Measurements from ENCODE around the gene VSX1. TPM values are rescaled to one million over a fixed set of nuclear protein-coding genes. Genes with fewer than 3 reads are reported as not detected.

Gene VSX1
- not detected in 2 replicates for polyA plus RNA-seq
- polyA minus RNA-seq, result not detected in 2 replicates

GRCh38 chr20:25081730-25082497, at the start of gene VSX1:
VSX1 (minus strand) TSS chr20:25082141; CDS start chr20:25082096, 45 bp downstream.
- H4K20me1 ChIP-seq (ENCODE audit: insufficient read depth), result no peaks in the 10 kb centered on the region
- H3K9ac ChIP-seq (ENCODE audit: low read length), result no peak within 1 kb of the TSS
- no peaks in the 10 kb centered on the region for H3F3A ChIP-seq (ENCODE audit: insufficient read depth, low read length, poor library complexity, severe bottlenecking)
- no peaks in the 10 kb centered on the region for H3K36me3 ChIP-seq (ENCODE audit: insufficient read depth, low read length)
- no peak within 1 kb of the TSS for H3K4me2 ChIP-seq (ENCODE audit: low read length)
- H3K9me2 ChIP-seq (ENCODE audit: insufficient read depth, low read length), result no peaks in the 10 kb centered on the region
- H3K4me3 ChIP-seq (ENCODE audit: low read length), result peak within 1 kb of the TSS; percentile 61
- H3K27ac ChIP-seq (ENCODE audit: low read length), result no peak within 1 kb of the TSS
- no peak within 1 kb of the TSS for H2AFZ ChIP-seq (ENCODE audit: low read depth, low read length)
- TF ChIP-seq EP300 (conservative IDR thresholded peaks at IDR 0.05; ENCODE audit: poor library complexity, severe bottlenecking) (no peak), REST (IDR thresholded peaks at IDR 0.05; ENCODE audit: borderline replicate concordance) (no peak), POLR2AphosphoS5 (IDR thresholded peaks at IDR 0.05) (no peak), EZH2 (IDR thresholded peaks at IDR 0.05; ENCODE audit: borderline replicate concordance, insufficient read depth, low read length, poor library complexity, severe bottlenecking) (no peak), SMC3 (conservative IDR thresholded peaks at IDR 0.05; ENCODE audit: poor library complexity) (no peak), TAF1 (IDR thresholded peaks at IDR 0.05; ENCODE audit: low read depth) (no peak), CTCF (IDR thresholded peaks at IDR 0.05; ENCODE audit: poor library complexity, severe bottlenecking) (no peak), MXI1 (conservative IDR thresholded peaks at IDR 0.05; ENCODE audit: poor library complexity, severe bottlenecking) (no peak), RAD21 (conservative IDR thresholded peaks at IDR 0.05) (no peak)
- H3K79me2 ChIP-seq (replicated peaks; ENCODE audit: insufficient read depth, low read length), result no peaks in the 10 kb centered on the region
- peaks cover 96% of the 10 kb centered on the region for H3K27me3 ChIP-seq (ENCODE audit: insufficient read depth, low read depth, low read length)
- H3K9me3 ChIP-seq (ENCODE audit: low read length), result peaks cover 17% of the 10 kb centered on the region

GRCh38 chr20:25129908-25130307, 48.0 kb upstream of the VSX1 start:
- Histone ChIP-seq H4K20me1 (ENCODE audit: insufficient read depth) (no peaks in the 10 kb centered on the region), H3K79me2 (replicated peaks; ENCODE audit: insufficient read depth, low read length) (no peaks in the 10 kb centered on the region), H3K9me3 (ENCODE audit: low read length) (no peaks in the 10 kb centered on the region), H3K4me2 (ENCODE audit: low read length) (no peak overlapping the region), H3K27me3 (ENCODE audit: insufficient read depth, low read depth, low read length) (no peaks in the 10 kb centered on the region), H3K4me3 (ENCODE audit: low read length) (no peak overlapping the region), H3F3A (ENCODE audit: insufficient read depth, low read length, poor library complexity, severe bottlenecking) (no peaks in the 10 kb centered on the region), H2AFZ (ENCODE audit: low read depth, low read length) (no peak overlapping the region), H3K9ac (ENCODE audit: low read length) (no peak overlapping the region), H3K27ac (ENCODE audit: low read length) (no peak overlapping the region), H3K9me2 (ENCODE audit: insufficient read depth, low read length) (no peaks in the 10 kb centered on the region), H3K36me3 (ENCODE audit: insufficient read depth, low read length) (no peaks in the 10 kb centered on the region)
- TF ChIP-seq EZH2 (IDR thresholded peaks at IDR 0.05; ENCODE audit: borderline replicate concordance, insufficient read depth, low read length, poor library complexity, severe bottlenecking) (no peak), SMC3 (conservative IDR thresholded peaks at IDR 0.05; ENCODE audit: poor library complexity) (no peak), TAF1 (IDR thresholded peaks at IDR 0.05; ENCODE audit: low read depth) (no peak), MXI1 (conservative IDR thresholded peaks at IDR 0.05; ENCODE audit: poor library complexity, severe bottlenecking) (no peak), EP300 (conservative IDR thresholded peaks at IDR 0.05; ENCODE audit: poor library complexity, severe bottlenecking) (no peak), CTCF (IDR thresholded peaks at IDR 0.05; ENCODE audit: poor library complexity, severe bottlenecking) (no peak), RAD21 (conservative IDR thresholded peaks at IDR 0.05) (no peak), POLR2AphosphoS5 (IDR thresholded peaks at IDR 0.05) (no peak), REST (IDR thresholded peaks at IDR 0.05; ENCODE audit: borderline replicate concordance) (no peak)
